HepG2 (cell line): ENCODE results near the gene TEKT1. TPM values are rescaled to one million over a fixed set of nuclear protein-coding genes. Genes with fewer than 3 reads are reported as not detected.
A peak's percentile ranks its signal among the peaks of the same experiment; 100 is the strongest.

Experiments
- ETV5 ChIP-seq: IDR thresholded peaks from 2 replicates; pipeline ENCODE4 v1.6.1; 2018; ENCODE audit warnings: missing biosample characterization, missing genetic modification reagents, inconsistent platforms, borderline replicate concordance
- GABPA ChIP-seq, 2 experiments: IDR thresholded peaks; 2 replicates each; pipeline ENCODE4 v1.6.1; 2011 to 2016; ENCODE audit warnings: low read depth in 2 of 2, low read length in 1 of 2, missing biosample characterization in 1 of 2, missing genetic modification characterization in 1 of 2
- GABPB1 ChIP-seq: IDR thresholded peaks from 2 replicates; pipeline ENCODE4 v1.6.1; 2016; ENCODE audit warnings: mild to moderate bottlenecking, missing genetic modification reagents, moderate library complexity, missing compliant biosample characterization
- KLF11 ChIP-seq: IDR thresholded peaks from 2 replicates; pipeline ENCODE4 v1.6.1; 2016; ENCODE audit warnings: missing compliant biosample characterization
- KLF16 ChIP-seq, 2 experiments: sonication (generic) in 1 of 2; formaldehyde crosslinking in 1 of 2; IDR thresholded peaks; 2 replicates each; pipeline versions ENCODE4 v1.6.1 to v1.8.0; 2016 to 2023; ENCODE audit warnings: missing genetic modification reagents in 2 of 2, missing compliant biosample characterization in 1 of 2
- PAWR ChIP-seq: sonication (generic); formaldehyde crosslinking; IDR thresholded peaks from 2 replicates; pipeline ENCODE4 v1.4.0; 2020; ENCODE audit warnings: missing genetic modification reagents, mild to moderate bottlenecking, borderline replicate concordance
- PHF8 ChIP-seq: sonication (generic); formaldehyde crosslinking; IDR thresholded peaks from 2 replicates; pipeline ENCODE4 v1.5.0; 2020; ENCODE audit warnings: missing genetic modification reagents
- SAP130 ChIP-seq: IDR thresholded peaks from 2 replicates; pipeline ENCODE4 v1.6.1; 2016; ENCODE audit warnings: low read depth
- SKI ChIP-seq: fragments of 450-650 bp; IDR thresholded peaks from one replicate; pipeline ENCODE4 v1.6.1; 2018; ENCODE audit warnings: mild to moderate bottlenecking; ENCODE audit not compliant: partially characterized antibody
- SMARCC2 ChIP-seq: fragments of 450-650 bp; IDR thresholded peaks from 2 replicates; pipeline ENCODE4 v1.6.1; 2017; ENCODE audit warnings: antibody characterized with exemption, mild to moderate bottlenecking
- SOX5 ChIP-seq: IDR thresholded peaks from 2 replicates; pipeline ENCODE4 v1.6.1; 2016; ENCODE audit warnings: borderline replicate concordance
- USF2 ChIP-seq, 2 experiments: sonication (generic) in 1 of 2; formaldehyde crosslinking in 1 of 2; IDR thresholded peaks; 2 replicates each; pipeline versions ENCODE4 v1.5.1 to v1.6.1; 2011 to 2020; ENCODE audit warnings: borderline replicate concordance in 1 of 2, low read depth in 1 of 2, low read length in 1 of 2, mild to moderate bottlenecking in 1 of 2, missing genetic modification reagents in 1 of 2, moderate library complexity in 1 of 2
- ZNF225 ChIP-seq: sonication (generic); formaldehyde crosslinking; IDR thresholded peaks from 2 replicates; pipeline ENCODE4 v1.4.0; 2020; ENCODE audit warnings: mild to moderate bottlenecking, missing genetic modification reagents
- ZNF234 ChIP-seq: sonication (generic); formaldehyde crosslinking; conservative IDR thresholded peaks from 2 replicates; pipeline ENCODE4 v1.5.1; 2020; ENCODE audit warnings: mild to moderate bottlenecking, missing genetic modification reagents
- ZNF878 ChIP-seq: sonication (generic); formaldehyde crosslinking; IDR thresholded peaks from 2 replicates; pipeline ENCODE4 v1.8.1; 2023; ENCODE audit warnings: mild to moderate bottlenecking, missing genetic modification reagents, moderate library complexity
- polyA plus RNA-seq, 8 experiments: library from polyadenylated mRNA; depleted of rRNA in 3 of 8; stranded (reverse) in 7 of 8; unstranded in 1 of 8; fragments of >200 nt; fragmentation: Illumina TruSeq in 4 of 8; extraction: Trizol in 4 of 8; gene quantifications; 2 replicates each; pipeline versions ENCODE4 v1.2.1 to v1.2.3, GENCODE V29; 2011 to 2016; ENCODE audit warnings: low read depth in 4 of 8, missing spikeins in 1 of 8, mixed read lengths in 1 of 8; ENCODE audit not compliant: insufficient read depth in 1 of 8
- total RNA-seq, 5 experiments: library from RNA; depleted of rRNA; stranded (reverse); fragments of >200 nt; fragmentation: Illumina TruSeq; extraction: Trizol; gene quantifications; 2 replicates each; pipeline ENCODE4 v1.2.3, GENCODE V29; 2016; ENCODE audit warnings: low read depth in 1 of 5
- TF ChIP-seq, protein P1 (sequence below): sonication (generic); formaldehyde crosslinking; IDR thresholded peaks from 2 replicates; pipeline ENCODE4 v1.5.1; 2020; ENCODE audit warnings: missing genetic modification reagents, mild to moderate bottlenecking, borderline replicate concordance
- TF ChIP-seq, protein P2 (sequence below): sonication (generic); formaldehyde crosslinking; IDR thresholded peaks from 2 replicates; pipeline ENCODE4 v1.8.1; 2023; ENCODE audit warnings: mild to moderate bottlenecking, missing genetic modification reagents, borderline replicate concordance
- TF ChIP-seq, protein P3 (sequence below): sonication (generic); formaldehyde crosslinking; IDR thresholded peaks from 2 replicates; pipeline ENCODE4 v1.4.0; 2020; ENCODE audit warnings: mild to moderate bottlenecking, missing genetic modification reagents

Gene TEKT1
- total and polyA plus RNA-seq, 2 of the 13 experiments (the other 11 are each of a cell fraction or from before 2014, with no cell fraction given), result not detected

DNA sequence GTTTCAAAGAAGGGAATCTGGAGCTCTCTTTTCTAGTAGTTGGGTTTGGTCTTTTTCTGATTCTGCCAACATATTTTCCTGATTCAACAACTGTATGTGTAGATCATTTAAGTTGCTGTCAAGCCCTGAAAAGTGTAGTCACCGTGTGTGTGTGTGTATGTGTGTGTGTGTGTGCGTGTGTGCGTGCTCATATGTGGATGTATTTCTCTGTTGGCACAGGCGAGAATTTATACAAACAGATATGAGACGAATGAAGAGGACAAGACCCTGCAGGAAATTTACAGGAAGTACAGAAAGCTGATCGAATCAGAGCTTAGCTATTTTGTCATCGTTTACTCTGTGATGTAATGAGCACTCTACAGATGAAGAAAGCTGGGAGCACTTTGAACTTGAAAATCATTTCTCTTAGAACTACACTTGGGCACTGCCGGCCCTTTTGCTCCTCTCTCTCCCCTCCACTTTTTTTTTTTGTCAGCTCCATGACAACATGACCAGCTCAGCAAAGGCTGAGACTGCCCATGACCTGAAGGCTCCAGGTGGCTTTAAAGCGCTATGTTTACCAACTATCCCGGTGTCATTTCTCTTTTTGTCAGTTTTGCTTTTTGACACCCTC, 44.3 kb downstream of the TEKT1 start (continued):
- TF ChIP-seq GABPA (IDR thresholded peaks at IDR 0.05; ENCODE audit: low read depth, low read length) (no peak), GABPA (CRISPR knock-in tag; IDR thresholded peaks at IDR 0.05; ENCODE audit: low read depth) (peak; percentile 33; the same call in 1 of the 2 replicates), SAP130 (CRISPR knock-in tag) (peak; percentile 45), SMARCC2 (no peak), ZNF225 (no peak), PHF8 (no peak), KLF11 (CRISPR knock-in tag) (no peak), SOX5 (CRISPR knock-in tag) (no peak; the same call in 1 of the 2 replicates), ZNF234 (no peak), KLF16 (CRISPR knock-in tag; IDR thresholded peaks at IDR 0.05) (peak in 1 of 2 experiments; percentile 39; a peak in 1 of 4 replicates), ZNF878 (CRISPR knock-in tag) (no peak), ETV5 (CRISPR knock-in tag) (no peak), GABPB1 (0 out of 2 replicates have a peak, but pooled peaks have one; percentile 34), SKI (peak; percentile 27), PAWR (CRISPR knock-in tag) (no peak), USF2 (IDR thresholded peaks at IDR 0.05; ENCODE audit: low read depth, low read length) (no peak), USF2 (CRISPR knock-in tag; IDR thresholded peaks at IDR 0.05; ENCODE audit: borderline replicate concordance) (no peak)
- TF ChIP-seq, protein P1, sequence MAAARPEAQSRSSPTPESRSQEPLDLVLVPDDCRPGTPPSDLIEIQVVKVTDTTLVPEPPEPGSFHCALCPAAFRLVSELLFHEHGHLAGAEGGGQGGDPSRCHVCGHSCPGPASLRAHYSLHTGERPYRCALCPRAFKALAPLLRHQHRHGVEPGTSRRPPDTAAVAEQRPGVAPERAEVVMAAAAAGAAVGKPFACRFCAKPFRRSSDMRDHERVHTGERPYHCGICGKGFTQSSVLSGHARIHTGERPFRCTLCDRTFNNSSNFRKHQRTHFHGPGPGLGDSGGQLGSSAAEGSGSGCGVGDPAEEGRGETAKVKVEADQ (CRISPR knock-in tag), result no peak
- TF ChIP-seq, protein P2, sequence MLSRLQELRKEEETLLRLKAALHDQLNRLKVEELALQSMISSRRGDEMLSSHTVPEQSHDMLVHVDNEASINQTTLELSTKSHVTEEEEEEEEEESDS (CRISPR knock-in tag), result no peak
- TF ChIP-seq, protein P3, sequence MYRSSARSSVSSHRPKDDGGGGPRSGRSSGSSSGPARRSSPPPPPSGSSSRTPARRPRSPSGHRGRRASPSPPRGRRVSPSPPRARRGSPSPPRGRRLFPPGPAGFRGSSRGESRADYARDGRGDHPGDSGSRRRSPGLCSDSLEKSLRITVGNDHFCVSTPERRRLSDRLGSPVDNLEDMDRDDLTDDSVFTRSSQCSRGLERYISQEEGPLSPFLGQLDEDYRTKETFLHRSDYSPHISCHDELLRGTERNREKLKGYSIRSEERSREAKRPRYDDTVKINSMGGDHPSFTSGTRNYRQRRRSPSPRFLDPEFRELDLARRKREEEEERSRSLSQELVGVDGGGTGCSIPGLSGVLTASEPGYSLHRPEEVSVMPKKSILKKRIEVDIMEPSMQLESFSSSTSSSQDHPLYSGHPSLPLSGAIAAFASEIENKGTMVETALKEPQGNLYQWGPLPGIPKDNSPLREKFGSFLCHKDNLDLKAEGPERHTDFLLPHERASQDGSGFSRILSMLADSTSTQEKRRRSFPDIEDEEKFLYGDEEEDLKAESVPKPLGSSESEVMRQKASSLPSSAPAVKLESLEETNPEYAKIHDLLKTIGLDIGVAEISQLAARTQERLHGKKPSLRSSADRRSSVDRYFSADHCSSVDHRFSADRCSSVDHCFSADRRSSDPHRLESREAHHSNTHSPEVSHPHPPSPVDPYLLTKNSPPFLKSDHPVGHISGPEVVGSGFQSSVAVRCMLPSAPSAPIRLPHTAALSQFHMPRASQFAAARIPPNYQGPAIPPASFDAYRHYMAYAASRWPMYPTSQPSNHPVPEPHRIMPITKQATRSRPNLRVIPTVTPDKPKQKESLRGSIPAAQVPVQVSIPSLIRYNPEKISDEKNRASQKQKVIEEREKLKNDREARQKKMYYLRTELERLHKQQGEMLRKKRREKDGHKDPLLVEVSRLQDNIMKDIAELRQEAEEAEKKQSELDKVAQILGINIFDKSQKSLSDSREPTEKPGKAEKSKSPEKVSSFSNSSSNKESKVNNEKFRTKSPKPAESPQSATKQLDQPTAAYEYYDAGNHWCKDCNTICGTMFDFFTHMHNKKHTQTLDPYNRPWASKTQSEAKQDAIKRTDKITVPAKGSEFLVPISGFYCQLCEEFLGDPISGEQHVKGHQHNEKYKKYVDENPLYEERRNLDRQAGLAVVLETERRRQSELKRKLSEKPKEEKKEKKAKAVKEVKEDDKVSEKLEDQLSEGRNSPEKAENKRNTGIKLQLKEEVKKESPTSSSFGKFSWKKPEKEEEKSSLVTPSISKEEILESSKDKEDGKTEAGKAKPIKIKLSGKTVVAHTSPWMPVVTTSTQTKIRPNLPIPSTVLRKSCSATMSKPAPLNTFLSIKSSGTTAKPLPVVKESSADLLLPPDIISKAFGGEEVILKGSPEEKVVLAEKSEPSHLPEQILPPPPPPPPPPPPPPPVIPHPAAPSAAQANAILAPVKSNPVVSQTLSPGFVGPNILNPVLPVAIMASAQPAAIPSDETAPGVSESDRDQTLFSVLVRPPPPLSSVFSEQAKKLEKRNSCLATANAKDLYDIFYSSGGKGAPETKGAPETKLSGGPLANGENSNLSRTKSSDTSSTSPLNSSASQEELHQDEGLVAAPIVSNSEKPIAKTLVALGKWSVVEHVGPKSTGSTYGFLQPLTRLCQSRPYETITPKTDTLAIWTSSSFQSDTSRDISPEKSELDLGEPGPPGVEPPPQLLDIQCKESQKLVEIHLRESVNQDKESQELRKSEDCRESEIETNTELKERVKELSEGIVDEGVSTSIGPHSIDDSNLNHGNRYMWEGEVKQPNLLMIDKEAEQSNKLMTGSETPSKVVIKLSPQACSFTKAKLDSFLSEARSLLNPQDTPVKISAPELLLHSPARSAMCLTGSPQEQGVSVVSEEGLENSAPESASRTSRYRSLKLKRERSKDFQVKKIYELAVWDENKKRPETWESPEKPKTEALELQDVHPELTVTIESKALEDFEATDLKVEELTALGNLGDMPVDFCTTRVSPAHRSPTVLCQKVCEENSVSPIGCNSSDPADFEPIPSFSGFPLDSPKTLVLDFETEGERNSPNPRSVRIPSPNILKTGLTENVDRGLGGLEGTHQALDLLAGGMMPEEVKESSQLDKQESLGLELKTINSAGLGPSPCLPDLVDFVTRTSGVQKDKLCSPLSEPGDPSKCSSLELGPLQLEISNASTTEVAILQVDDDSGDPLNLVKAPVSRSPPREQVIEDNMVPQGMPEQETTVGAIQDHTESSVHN (CRISPR knock-in tag), result no peak
